ENCODE measurements around the gene RNF5. TPM values are rescaled to one million over a fixed set of nuclear protein-coding genes. Genes with fewer than 3 reads are reported as not detected.

RNF5 gene
- total and polyA plus RNA-seq, 2 of the 4 experiments (the other 2 are of a cell fraction) = 18.8 to 41.4 TPM

GRCh38 chr6:32164295-32164694 lies 13.9 kb upstream of the RNF5 start, which contains the start of gene EGFL8:
EGFL8 (plus strand) TSS chr6:32164595; CDS start chr6:32166166, 1,571 bp downstream.
- CTCF ChIA-PET = no interaction called here
- H3K9ac ChIP-seq (ENCODE audit: low read depth, low read length) = no peak within 1 kb of the TSS
- DNase-seq = no peak

More at GRCh38 chr6:32164295-32164694, 13.9 kb upstream of the RNF5 start, which contains the start of gene EGFL8:
- H4K5ac ChIP-seq (ENCODE audit: low read depth, low read length) = no peak within 1 kb of the TSS
- in situ Hi-C loops (cut with MboI; ENCODE audit: low sequenced_read_pairs) (no loop called here), dilution Hi-C loops (cut with HindIII; ENCODE audit: low sequenced_read_pairs, unreplicated experiment) (no loop called here), intact Hi-C loops (cut with micrococcal nuclease) (no loop called here)
- no peak within 1 kb of the TSS for H2BK15ac ChIP-seq (ENCODE audit: low read depth, low read length)
- H3K27ac ChIP-seq (ENCODE audit: insufficient read depth, low read length) = no peak within 1 kb of the TSS
- H3K14ac ChIP-seq (replicated peaks; ENCODE audit: low read depth, low read length) = no peak within 1 kb of the TSS
- no peaks in the 10 kb centered on the region for H3K4me1 ChIP-seq (ENCODE audit: control insufficient read depth, insufficient read depth, low read length)
- no peak within 1 kb of the TSS for H2AK5ac ChIP-seq (ENCODE audit: low read depth, low read length)
- POLR2A ChIA-PET (ENCODE audit: unreplicated experiment) = no interaction called here
- H3K36me3 ChIP-seq (ENCODE audit: control insufficient read depth, insufficient read depth, low read length) = peaks cover 45% of the 10 kb centered on the region
- no peaks in the 10 kb centered on the region for H3K9me3 ChIP-seq (ENCODE audit: control insufficient read depth, insufficient read depth, low read length)
- H2BK5ac ChIP-seq (ENCODE audit: low read depth, low read length, poor library complexity, severe bottlenecking) = no peak within 1 kb of the TSS
- H3K9me1 ChIP-seq (ENCODE audit: insufficient read depth, low read length) = peaks cover 3% of the 10 kb centered on the region; the same call in 1 of the 2 replicates
- H4K20me1 ChIP-seq (ENCODE audit: insufficient read depth, low read length) = no peaks in the 10 kb centered on the region
- H3K27me3 ChIP-seq (ENCODE audit: control insufficient read depth, insufficient read depth, low read length) = no peaks in the 10 kb centered on the region
- H3K4ac ChIP-seq (ENCODE audit: low read depth, low read length) = no peak within 1 kb of the TSS
- no TSS peak for BruUV-seq (replicated peaks)
- H3K56ac ChIP-seq (ENCODE audit: extremely low read depth, insufficient read depth, low read length) = no peak within 1 kb of the TSS
- no peak within 1 kb of the TSS for H3K18ac ChIP-seq (ENCODE audit: low read depth, low read length)
- no peak within 1 kb of the TSS for H4K91ac ChIP-seq (ENCODE audit: insufficient read depth, low read depth, low read length)
- no peak for ATAC-seq (ENCODE audit: low read depth)
- no peak within 1 kb of the TSS for H3K4me2 ChIP-seq (ENCODE audit: low read depth, low read length)
- no peak within 1 kb of the TSS for H2BK120ac ChIP-seq (ENCODE audit: low read depth, low read length)
- no peaks in the 10 kb centered on the region for H3K79me1 ChIP-seq (ENCODE audit: low read depth in 1 of 2, low read length in 2 of 2)
- no peak within 1 kb of the TSS for H3K23ac ChIP-seq (ENCODE audit: low read depth, low read length)
- TF ChIP-seq MAFK (IDR thresholded peaks at IDR 0.05; ENCODE audit: low read depth, low read length) (no peak), RAD21 (IDR thresholded peaks at IDR 0.05; ENCODE audit: low read length) (no peak), RCOR1 (IDR thresholded peaks at IDR 0.05; ENCODE audit: insufficient replicate concordance, low read length) (no peak), RFX5 (IDR thresholded peaks at IDR 0.05; ENCODE audit: low read depth, low read length) (no peak), USF2 (IDR thresholded peaks at IDR 0.05; ENCODE audit: low read depth, low read length) (no peak), CEBPB (IDR thresholded peaks at IDR 0.05; ENCODE audit: low read depth, low read length) (no peak), POLR2A (IDR thresholded peaks at IDR 0.05; ENCODE audit: low read depth, low read length) (no peak), BHLHE40 (IDR thresholded peaks at IDR 0.05; ENCODE audit: low read depth, low read length) (no peak), ELK1 (IDR thresholded peaks at IDR 0.05; ENCODE audit: borderline replicate concordance, low read depth, low read length) (no peak)
- H4K8ac ChIP-seq (ENCODE audit: low read depth in 2 of 2, low read length in 2 of 2) = no peak within 1 kb of the TSS
- no peak within 1 kb of the TSS for H2AFZ ChIP-seq (replicated peaks; ENCODE audit: low read length, poor library complexity)
- H3K4me3 ChIP-seq (ENCODE audit: insufficient read depth, low read depth, low read length) = no peak within 1 kb of the TSS
- no peak within 1 kb of the TSS for H2BK20ac ChIP-seq (ENCODE audit: low read depth, low read length)
- H2AK9ac ChIP-seq (replicated peaks; ENCODE audit: low read depth, low read length, poor library complexity) = peak within 1 kb of the TSS; percentile 61

Measured in IMR-90 (cell line).